Stomach (tissue), 9 donors: ENCODE measurements around the gene DOCK1. TPM values are rescaled to one million over a fixed set of nuclear protein-coding genes. Genes with fewer than 3 reads are reported as not detected.

Experiments
- DNase-seq, 2 donors: peaks; one replicate each; pipeline versions ENCODE4 v3.0.0 to v3.0.0-alpha.2; 2013 to 2019
- H3K27ac ChIP-seq, 5 donors: fragments of 200-600 bp in 4 of 5; sonication (generic) in 4 of 5; one replicate each; pipeline ENCODE4 v1.5.1; 2013 to 2019; ENCODE audit warnings: mild to moderate bottlenecking in 1 of 5, moderate library complexity in 1 of 5
- H3K27me3 ChIP-seq, 3 donors: fragments of 200-600 bp; sonication (generic); one replicate each; pipeline ENCODE4 v1.5.1; 2017 to 2019; ENCODE audit warnings: mixed run types in 1 of 3
- H3K36me3 ChIP-seq, 4 donors: fragments of 200-600 bp; sonication (generic); 1 replicate in 3 of 4; 2 replicates in 1 of 4; pipeline ENCODE4 v1.5.1; 2016 to 2019
- H3K4me1 ChIP-seq, 4 donors: fragments of 200-600 bp; sonication (generic); one replicate each; pipeline ENCODE4 v1.5.1; 2016 to 2019
- H3K4me3 ChIP-seq, 4 donors: fragments of 200-600 bp; sonication (generic) in 3 of 4; one replicate each; pipeline ENCODE4 v1.5.1; 2016 to 2019; ENCODE audit warnings: mild to moderate bottlenecking in 1 of 4
- H3K9me3 ChIP-seq, 4 donors: fragments of 200-600 bp; sonication (generic); one replicate each; pipeline ENCODE4 v1.5.1; 2016 to 2019
- EP300 ChIP-seq: sonication (generic); formaldehyde crosslinking; IDR thresholded peaks from one replicate; pipeline ENCODE4 v1.6.1; 2017; ENCODE audit warnings: antibody characterized with exemption
- POLR2A ChIP-seq, 4 donors: fragments of 450-650 bp; IDR thresholded peaks; one replicate each; pipeline ENCODE4 v1.6.1; 2016; ENCODE audit warnings: antibody characterized with exemption in 4 of 4, control low read depth in 2 of 4, mild to moderate bottlenecking in 1 of 4, moderate library complexity in 1 of 4
- POLR2AphosphoS5 ChIP-seq, 3 donors: sonication (generic); formaldehyde crosslinking; IDR thresholded peaks; one replicate each; pipeline ENCODE4 v1.6.1; 2016; ENCODE audit warnings: antibody characterized with exemption in 3 of 3
- WGBS, 5 donors: extraction: QIAGEN DNeasy Blood & Tissue Kit in 3 of 5; methylation state at CpG; one replicate each; pipeline versions ENCODE4 v1.1.5 to v1.1.7; 2013 to 2018; 5-methylcytosine and 5-hydroxymethylcytosine counted together
- intact Hi-C: fragments of 100-400 bp; cut with DNase I; formaldehyde crosslinking; loops from one replicate; pipeline ENCODE4 v1.15.1; 2023; ENCODE audit warnings: low total_unique reads
- polyA plus RNA-seq, 3 donors: library from polyadenylated mRNA; stranded (reverse); fragments of 200-250 nt; gene quantifications; one replicate each; pipeline ENCODE4 v1.2.3, GENCODE V29; 2013
- total RNA-seq, 5 donors: library from RNA; depleted of rRNA; stranded (reverse); fragments of >200 nt; gene quantifications; one replicate each; pipeline versions ENCODE4 v1.1.0 to v1.2.3, GENCODE V29; 2014 to 2016
- TF ChIP-seq, protein P1 (sequence below), 7 experiments: fragments of 450-650 bp in 4 of 7; fragments of 200-600 bp in 3 of 7; sonication (generic) in 3 of 7; IDR thresholded peaks; one replicate each; pipeline ENCODE4 v1.5.1; 2016 to 2019; ENCODE audit warnings: antibody characterized with exemption in 7 of 7, control low read depth in 2 of 7, mild to moderate bottlenecking in 1 of 7
- donor health status: healthy with polysubstance abuse.
- donor health status: Bipolar disorder and iron deficiency.
- donor health status: healthy.

The DOCK1 gene
- total and polyA plus RNA-seq, 8 donors: 8.4 to 114 (median 35.0) TPM

DNA sequence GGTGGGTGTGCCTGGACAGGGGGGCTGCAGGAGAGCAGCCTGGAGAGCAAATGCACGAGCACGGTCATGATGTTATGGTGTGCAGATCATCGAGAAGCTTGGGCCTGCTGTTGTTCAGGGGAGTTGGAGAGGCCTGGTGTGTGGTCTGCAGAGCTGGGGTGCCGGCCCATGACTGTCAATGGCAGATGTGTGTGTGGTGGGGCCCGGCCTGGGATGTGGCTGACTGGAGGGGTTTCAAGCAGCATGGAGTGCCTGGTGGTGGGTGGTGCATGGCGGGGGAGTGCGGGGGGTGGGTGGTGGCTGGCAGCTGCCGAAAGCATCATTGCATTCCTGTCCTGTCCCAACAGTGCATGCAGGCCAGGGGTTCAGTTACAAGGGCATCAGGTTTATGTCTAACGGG lies 122.6 kb downstream of the DOCK1 start:
- DNase-seq: no peak
- Histone ChIP-seq H3K4me1 (no peaks in the 10 kb centered on the region), H3K9me3 (no peaks in the 10 kb centered on the region), H3K27ac (no peak overlapping the region), H3K36me3 (peaks cover 39 to 100% (median 99%) of the 10 kb centered on the region in 4 donors), H3K4me3 (no peak overlapping the region), H3K27me3 (no peaks in the 10 kb centered on the region)
- intact Hi-C loops: no loop called here
- 91 to 96% (median 95%) methylated on average over 4 to 9 of the region's 9 CpGs for WGBS, 5 donors
- TF ChIP-seq POLR2AphosphoS5 (IDR thresholded peaks at IDR 0.05) (no peak), POLR2A (IDR thresholded peaks at IDR 0.05) (no peak), EP300 (no peak)
- TF ChIP-seq, protein P1, sequence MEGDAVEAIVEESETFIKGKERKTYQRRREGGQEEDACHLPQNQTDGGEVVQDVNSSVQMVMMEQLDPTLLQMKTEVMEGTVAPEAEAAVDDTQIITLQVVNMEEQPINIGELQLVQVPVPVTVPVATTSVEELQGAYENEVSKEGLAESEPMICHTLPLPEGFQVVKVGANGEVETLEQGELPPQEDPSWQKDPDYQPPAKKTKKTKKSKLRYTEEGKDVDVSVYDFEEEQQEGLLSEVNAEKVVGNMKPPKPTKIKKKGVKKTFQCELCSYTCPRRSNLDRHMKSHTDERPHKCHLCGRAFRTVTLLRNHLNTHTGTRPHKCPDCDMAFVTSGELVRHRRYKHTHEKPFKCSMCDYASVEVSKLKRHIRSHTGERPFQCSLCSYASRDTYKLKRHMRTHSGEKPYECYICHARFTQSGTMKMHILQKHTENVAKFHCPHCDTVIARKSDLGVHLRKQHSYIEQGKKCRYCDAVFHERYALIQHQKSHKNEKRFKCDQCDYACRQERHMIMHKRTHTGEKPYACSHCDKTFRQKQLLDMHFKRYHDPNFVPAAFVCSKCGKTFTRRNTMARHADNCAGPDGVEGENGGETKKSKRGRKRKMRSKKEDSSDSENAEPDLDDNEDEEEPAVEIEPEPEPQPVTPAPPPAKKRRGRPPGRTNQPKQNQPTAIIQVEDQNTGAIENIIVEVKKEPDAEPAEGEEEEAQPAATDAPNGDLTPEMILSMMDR (IDR thresholded peaks at IDR 0.05): no peak

DNA sequence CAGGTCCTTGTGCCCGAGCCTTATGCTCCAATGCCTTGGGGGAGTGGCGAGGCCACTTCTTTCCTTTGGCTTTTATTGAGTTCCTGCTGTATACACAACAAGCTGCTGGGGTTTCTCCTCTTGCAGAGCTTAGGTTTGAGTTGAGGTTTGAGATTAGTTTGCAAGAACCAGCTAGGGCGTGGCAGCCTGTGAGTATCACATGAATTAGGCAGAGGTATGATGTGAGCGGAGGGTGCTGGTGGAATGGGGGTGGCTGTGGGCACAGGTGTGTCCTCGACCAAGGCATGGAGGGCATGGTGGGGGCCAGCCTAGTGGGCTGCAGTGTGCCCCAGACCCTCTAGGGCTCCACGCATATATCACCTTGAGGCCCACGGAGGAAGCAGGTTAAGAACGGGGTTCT lies 123.3 kb downstream of the DOCK1 start:
- no peaks in the 10 kb centered on the region for H3K27me3 ChIP-seq
- TF ChIP-seq EP300 (no peak), POLR2A (IDR thresholded peaks at IDR 0.05) (no peak)
- TF ChIP-seq, protein P1 (IDR thresholded peaks at IDR 0.05): no peak
- 91 to 95% (median 94%) methylated on average over 8 of the region's 8 CpGs for WGBS, 5 donors
- intact Hi-C loops: no loop called here
- H3K9me3 ChIP-seq: no peaks in the 10 kb centered on the region
- peaks cover 36 to 100% (median 99%) of the 10 kb centered on the region in 4 donors for H3K36me3 ChIP-seq
- DNase-seq: no peak
- no peak overlapping the region for H3K4me3 ChIP-seq
- H3K27ac ChIP-seq: no peak overlapping the region
- no peaks in the 10 kb centered on the region for H3K4me1 ChIP-seq

DNA sequence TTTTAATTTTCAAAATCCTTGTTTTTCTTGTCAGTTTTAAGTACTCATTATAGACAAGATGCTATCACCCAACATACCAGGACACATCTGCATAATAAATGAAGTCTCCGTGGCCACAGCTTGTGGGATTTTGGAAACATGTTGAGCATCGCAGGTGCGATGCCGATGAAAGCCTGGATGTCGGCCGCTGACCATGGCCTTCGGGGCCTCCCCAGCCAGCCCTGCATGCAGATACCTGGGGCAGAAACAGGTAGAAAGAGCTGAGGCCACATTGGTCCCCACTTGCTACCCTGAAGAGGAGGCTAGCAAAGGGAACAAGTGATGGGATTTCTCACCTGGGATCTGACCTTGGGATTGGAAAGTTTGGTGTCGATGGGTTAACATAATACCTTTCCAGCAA lies 123.8 kb downstream of the DOCK1 start:
- intact Hi-C loops: no loop called here
- WGBS, 5 donors: 96 to 98% (median 97%) methylated on average over 8 of the region's 8 CpGs

DNA sequence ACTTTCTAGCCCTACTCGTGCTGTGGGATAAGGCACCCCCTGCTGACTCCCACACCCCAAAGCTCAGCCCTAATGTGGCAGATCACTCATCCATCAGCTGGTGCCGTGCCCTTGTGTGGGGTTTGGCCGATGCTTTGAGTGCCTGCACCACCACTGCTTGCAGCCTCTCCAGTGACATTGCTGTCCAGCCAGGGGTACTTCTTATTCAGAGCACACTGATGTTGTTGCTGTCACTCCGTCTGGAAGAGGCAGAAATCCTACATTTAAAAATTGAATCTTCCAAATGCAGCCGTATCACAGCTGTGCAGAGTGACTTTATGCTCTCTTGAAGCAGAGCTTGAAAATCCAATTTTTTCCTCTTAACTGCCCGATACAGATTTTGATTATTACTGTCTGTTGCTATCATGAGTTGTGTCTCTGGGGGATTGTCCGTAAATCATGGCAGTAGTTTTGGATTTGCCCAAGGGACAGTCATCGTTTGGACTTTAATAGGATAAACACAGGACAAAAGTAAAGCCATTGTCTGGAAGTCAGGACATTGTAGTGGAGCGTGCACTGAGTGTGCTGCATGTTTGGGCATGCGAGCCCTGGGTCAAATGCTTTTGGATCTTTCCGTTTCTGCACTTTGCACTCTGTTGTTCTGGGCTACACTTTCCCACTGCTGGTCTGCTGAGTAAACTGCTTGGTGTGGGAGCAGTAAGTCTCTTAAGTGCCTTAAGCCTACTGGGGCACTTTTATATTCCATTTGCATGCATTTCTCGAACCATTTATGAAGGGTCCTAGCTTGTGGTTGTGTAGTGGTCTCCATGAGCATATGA lies 128.2 kb downstream of the DOCK1 start:
- 79 to 90% (median 84%) methylated on average over 12 of the region's 12 CpGs for WGBS, 5 donors
- no peaks in the 10 kb centered on the region for H3K27me3 ChIP-seq
- no peak overlapping the region for H3K27ac ChIP-seq
- TF ChIP-seq, protein P1 (IDR thresholded peaks at IDR 0.05): no peak
- TF ChIP-seq EP300 (no peak), POLR2A (IDR thresholded peaks at IDR 0.05) (no peak), POLR2AphosphoS5 (IDR thresholded peaks at IDR 0.05) (no peak)
- H3K36me3 ChIP-seq: peaks cover 24 to 97% (median 93%) of the 10 kb centered on the region in 4 donors
- intact Hi-C loops: no loop called here
- no peak for DNase-seq
- no peaks in the 10 kb centered on the region for H3K9me3 ChIP-seq
- no peak overlapping the region for H3K4me3 ChIP-seq
- no peaks in the 10 kb centered on the region for H3K4me1 ChIP-seq

More for the DNA sequence above, 123.8 kb downstream of the DOCK1 start:
- no peak for DNase-seq
- Histone ChIP-seq H3K36me3 (peaks cover 31 to 100% (median 99%) of the 10 kb centered on the region in 4 donors), H3K27ac (no peak overlapping the region), H3K27me3 (no peaks in the 10 kb centered on the region), H3K4me1 (no peaks in the 10 kb centered on the region), H3K9me3 (no peaks in the 10 kb centered on the region), H3K4me3 (no peak overlapping the region)
- no peak for TF ChIP-seq POLR2A (IDR thresholded peaks at IDR 0.05)
- no peak for TF ChIP-seq EP300
- TF ChIP-seq POLR2AphosphoS5 (IDR thresholded peaks at IDR 0.05): no peak
